GM18520 (cell line): ENCODE results near the gene S100A7.
"Not testable (repeated sequence)": the region's sequence is repeated elsewhere in the genome, so short reads cannot be mapped to it uniquely, and the experiment has no call there.

Source experiments
- ATAC-seq: cut with Tn5 transposase; IDR thresholded peaks from one replicate; pipeline ENCODE4 v1.9.1; 2021; ENCODE audit not compliant: unreplicated experiment

S100A7 gene

DNA sequence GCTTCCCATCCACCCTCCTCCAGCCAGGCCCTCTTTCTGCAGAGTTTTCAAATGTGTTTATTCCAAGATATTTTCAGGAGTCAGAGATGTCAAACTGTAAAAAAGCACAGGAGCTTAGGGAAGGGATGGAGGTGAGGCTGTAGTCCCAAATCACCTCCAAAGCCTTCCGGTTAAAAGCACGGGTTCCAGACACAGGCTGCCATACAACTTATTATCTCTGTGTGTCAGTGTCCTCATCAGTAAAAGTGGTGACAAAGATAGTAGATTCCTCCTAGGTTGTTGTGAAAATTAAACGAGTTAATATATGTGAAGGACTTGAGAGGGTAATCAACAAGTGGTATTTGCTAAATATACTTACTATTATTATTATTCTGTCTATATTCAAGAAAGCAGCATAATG is 29.0 kb downstream of the S100A7 start:
- ATAC-seq, result no peak

DNA sequence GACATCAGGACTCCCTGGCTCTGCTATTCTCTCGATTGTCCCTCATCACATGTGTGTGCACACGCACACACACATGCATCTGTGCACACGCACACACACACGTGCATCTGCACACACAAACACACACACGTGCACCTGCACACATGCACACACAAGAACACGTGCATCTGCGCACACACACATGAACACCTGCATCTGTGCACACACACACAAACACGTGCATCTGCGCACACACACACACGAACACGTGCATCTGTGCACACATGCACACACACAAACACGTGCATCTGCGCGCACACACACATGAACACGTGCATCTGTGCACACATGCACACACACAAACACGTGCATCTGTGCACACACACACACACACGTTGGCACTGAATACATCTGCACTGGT is 29.4 kb downstream of the S100A7 start:
- no peak for ATAC-seq

DNA sequence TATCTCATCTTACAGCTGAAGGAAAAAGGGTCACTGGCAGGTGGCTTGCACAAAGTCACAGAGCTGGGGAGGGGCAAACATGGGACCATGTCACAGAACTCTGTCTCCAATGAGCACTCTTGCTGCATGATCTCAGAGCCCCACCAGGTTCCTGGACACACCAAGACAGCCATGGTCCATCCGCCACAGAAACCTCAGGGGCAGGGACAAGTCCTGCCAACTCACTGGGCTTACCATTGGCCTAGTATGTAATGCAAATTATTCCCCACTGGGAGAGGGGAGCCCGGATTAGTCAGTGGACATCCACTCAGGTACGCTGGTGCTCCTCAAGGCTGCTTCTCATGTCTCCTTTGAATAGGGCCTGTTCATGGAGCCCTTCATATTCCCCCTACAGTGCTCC is 29.9 kb downstream of the S100A7 start:
- no peak for ATAC-seq

DNA sequence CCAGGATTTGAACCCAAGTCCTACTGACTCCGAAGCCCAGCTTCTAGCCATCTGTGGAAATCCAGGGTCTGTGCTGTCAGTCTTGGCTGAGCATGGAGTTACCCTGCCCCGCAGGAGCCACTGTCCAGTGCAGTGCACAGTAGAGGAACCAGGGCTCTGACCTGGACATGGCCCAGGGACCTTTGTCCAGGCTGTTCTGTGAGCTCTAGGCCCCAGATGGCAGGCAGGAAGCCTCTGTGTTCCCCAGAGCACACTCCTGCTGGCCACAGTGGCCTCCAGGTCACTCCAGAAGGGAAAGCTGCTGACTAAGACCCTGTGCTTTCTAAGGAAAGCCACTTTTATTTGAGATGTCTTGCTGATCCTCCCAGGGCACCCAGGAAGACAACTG is 30.3 kb downstream of the S100A7 start:
- no peak for ATAC-seq

DNA sequence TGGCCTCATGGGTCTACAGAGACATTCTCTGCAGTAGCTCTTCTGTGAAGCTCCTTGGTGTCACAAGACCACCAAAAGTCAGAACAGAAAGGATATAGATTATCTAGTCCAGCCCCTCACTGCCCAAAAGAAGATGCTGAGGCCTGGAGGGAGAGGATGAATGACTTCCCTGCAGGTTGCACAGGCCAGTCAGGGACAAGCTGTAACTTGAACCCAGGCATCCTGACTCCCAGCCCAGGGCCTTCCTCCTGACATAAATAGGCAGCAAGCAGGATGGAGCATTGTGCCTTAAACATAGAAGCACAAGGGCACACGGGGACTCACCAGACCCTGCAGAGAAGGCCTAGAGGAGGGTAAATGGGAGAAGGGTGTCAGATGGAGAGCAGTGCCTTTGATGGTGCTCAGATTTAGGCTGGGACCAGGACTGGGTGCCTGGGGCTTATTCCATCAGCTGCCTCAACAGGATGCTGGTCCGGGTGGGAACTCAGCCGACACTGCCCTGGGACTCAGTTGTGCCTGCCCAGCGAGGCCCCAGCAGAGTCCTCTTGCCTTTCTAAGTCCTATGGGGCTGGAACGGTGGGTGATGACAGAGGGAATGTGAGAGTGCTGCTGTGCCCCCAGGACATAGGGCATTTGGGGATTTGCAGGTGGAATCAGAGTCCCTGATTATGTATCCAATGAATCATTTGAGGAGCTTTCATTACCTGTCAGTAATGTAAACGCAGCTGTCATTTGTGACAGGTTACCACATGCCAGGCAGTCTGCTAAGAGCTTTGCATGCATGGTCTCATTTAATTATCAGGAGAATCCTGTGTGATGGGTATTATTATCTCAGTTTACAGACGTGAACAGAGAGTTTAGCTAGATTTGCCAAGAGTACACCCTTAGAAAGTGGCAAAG is 30.9 kb downstream of the S100A7 start:
- ATAC-seq, result no peak

DNA sequence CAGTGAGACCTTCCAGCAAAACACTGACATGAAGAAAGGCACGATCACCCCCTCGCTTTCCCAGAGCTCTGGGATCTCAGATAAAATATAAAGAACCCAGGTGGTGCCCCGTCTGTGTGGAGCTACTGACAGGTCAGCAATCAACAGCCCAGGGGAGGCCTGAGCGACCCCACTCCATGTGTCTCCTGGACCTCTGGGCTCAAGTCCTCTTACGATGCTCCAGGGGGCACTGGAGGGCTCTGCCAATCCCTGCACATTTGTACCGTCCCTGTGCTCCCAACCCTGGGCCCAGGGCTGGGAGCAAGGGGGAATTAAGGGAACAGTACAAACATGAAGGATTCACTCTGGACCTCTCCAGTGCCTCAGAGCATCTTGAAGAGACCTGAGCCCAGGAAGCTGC is 31.7 kb downstream of the S100A7 start:
- ATAC-seq, result no peak

DNA sequence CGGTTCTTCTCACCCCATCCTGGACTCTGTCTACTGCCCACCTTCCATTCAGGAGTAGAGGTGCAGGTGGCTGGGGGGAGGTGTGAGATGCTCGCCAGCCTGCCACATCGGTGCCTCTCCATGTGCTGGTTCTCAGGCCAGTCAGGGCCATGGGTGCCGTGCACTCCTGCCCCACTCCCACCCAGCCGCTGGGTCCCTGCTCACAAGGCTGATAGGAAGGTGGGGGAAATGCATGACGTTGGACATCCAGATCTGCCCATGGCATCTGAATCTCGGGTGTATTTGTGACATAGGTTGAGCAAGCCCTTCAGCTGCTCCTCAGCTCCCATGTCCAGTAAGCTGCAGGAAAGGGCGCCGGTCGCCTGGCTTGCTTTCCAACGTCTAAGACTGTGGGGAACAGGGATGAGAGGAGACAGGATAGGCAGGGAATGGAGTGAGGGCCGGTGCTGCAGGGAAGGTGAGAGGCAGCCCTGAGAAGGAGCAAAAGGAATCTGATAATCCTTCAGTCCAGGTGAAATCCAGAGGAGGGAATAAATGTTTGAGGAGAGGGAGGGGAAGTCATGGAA is 32.3 kb downstream of the S100A7 start:
- no peak for ATAC-seq

DNA sequence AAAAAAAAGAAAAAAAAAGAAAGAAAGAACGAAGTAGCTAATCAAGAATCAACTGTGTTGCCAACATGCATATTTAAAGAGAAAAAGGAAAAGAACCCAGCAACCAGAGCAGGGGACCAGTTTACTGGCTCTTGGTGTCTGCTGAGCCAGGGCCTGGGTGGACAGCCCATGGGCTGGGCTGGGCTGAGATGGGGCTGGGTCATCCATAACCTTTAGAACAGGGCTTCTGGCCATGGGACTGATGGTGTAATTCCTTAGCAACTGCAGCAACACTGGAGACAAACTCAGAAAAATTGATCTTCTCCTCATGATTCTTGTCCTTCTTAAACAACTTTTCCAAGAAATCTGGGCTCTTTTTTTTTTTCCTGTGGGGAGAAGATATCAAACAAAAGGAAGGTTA is 33.6 kb downstream of the S100A7 start:
- no peak for ATAC-seq

DNA sequence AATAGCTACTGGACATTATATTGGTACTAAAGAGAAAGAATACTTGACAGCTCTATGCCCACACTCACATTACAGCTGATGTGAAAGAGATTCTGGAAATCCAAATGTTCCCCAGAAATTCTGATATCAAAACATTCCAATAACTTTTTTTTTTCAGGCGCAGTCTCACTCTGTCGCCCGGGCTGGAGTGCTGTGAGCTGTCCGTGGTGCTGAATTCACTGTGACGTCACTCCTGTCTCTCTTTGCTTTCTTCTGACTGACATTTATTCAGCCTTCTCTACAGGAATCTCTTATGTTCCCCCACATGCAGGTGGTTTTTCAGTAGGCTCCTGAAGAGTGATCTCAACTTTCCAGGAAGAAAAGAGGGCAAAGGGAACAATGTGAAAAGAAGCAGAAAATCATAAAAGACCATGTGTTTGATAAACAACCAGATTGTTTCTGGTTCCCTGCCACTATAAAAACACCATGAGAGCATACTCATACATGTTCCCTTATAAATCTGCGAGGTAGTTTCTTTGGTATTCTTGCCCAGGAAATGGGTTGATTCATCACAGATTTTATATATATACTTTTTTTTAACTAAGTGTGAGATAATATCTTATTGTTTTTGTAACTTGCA is 37.9 kb downstream of the S100A7 start:
- ATAC-seq, result no peak

DNA sequence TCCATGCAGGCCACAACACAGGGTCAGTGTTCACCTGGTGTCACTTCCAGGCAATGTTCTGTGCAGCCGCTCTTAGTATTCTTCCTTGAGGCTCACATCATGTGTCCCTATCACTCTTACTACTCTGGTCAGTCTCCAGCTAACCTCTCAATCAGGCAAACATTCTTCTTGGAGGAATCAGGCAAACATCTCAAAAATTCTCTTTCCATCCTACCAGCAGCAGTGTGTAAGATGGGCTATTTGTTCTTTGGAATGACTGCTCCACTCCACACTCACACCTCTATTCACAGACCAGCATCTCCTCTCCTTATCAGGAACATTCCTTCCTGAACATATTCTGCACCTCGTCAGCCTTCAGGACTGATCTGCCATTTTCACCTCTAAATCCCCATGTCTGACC is 40.1 kb downstream of the S100A7 start:
- ATAC-seq, result no peak

DNA sequence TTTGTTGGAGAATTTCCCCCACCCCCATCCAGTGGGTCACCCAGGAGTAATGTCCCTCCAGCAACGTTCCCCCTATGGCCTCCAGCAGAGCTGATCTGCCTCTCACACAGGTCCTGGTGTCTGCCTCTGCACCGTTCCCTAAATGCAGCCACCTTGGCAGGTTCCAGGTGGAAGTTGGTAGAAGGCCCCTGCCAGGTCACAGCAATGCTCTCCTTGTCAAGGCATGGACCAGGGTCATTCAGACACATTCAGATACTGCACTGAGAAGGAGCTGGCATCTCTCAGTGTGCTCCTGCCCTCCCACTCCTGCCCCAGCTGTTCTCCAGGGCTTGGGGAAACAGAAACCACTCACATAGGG is 41.0 kb downstream of the S100A7 start:
- ATAC-seq, result not testable (repeated sequence)

DNA sequence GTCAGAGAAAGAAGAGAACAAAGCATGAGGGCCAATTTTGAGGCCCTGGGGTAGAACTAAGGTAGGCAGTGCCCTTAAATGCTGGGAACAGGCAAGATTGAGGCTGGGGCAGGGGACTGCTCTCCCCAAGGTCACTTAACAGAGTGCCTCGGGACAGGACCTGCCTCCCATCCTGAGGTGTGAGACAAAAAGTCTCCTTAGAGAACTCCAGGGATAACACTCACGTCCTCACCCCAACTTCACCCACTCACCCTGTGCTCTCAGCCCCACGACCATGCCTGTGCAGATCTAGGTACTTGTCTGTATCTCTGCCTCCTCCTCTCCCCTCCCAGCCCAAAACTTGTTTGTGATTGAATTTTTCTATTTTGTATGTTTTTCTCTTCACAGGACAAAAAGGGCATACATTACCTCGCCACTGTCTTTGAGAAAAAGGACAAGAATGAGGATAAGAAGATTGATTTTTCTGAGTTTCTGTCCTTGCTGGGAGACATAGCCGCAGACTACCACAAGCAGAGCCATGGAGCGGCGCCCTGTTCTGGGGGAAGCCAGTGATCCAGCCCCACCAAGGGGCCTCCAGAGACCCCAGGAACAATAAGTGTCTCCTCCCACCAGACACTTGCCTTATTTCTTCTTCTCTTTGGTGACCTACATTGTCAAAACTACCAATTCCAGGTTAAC is 41.6 kb downstream of the S100A7 start:
- ATAC-seq, result not testable (repeated sequence)

DNA sequence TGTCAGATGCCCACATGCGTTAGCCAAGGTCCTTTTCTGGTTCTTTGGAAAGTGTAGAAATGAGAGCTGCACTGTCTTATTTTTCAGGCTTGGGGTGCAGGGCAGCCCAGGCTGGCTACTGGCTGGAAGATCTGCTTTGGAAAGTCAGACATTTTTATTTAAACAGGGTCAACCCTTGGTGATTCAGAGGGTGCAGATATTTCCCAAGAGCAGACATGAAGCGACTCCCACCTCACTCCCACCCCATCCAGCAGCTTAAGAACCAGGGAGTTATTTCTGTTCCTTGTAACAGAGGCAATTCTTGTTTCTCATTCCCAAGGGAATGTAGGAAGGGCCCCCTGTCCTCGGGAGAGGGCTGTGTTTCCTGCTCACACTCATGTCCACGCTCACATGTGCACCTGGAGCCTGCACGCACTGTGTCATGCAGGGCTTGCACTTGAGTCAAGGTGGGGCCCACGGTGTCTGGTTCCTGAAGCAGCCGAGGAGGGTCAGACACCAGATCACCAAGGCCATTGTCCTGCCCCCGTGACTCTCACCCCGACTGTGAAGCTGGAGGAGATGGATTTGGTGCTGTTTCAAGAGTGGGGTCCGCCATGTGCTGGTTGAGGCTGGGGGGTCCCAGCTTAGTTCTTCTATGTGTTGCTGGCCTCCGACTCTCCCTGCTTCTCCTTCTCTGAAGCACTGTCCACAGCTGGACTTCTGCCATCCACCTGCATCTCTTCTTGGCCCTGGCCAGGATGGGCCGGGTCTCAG is 43.1 kb downstream of the S100A7 start:
- ATAC-seq, result no peak

DNA sequence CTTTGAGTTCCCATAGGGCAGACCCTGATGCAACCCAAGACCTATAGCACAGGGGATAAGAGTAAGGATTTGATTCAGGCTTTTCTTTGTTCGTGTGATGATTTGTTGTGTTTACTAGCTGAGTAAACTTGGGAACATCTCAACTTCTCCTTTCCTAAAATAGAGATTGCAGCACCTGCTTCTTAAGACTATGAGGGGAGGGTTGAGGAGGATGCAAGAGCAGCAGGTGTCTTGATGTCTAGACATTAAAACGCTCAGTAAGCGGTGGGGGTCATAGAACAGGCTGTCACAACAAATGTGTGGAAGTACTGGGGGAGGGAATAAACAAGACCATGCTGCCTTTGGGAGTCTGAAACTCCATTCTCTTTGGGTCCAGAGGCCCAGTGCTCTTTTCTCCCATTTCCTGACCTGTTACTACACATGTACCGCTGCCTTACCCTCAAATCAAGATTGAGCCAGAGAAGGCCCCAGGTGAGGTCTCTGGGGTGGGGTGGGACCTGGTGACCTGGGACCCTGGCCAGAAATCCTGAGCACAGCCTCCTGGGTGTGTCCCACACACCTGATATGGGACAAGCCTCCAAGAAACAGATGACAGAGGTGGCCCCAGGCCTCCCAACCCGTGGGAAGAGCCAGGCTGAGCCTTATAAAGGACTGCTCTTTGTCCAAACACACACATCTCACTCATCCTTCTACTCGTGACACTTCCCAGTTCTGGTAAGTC is 44.4 kb downstream of the S100A7 start, which contains the start of gene S100A7A:
Gene S100A7A (plus strand): TSS at position 671 of the 721 bp plus-strand sequence. CDS start 1,563 bp downstream, outside the sequence.
- no peak for ATAC-seq

DNA sequence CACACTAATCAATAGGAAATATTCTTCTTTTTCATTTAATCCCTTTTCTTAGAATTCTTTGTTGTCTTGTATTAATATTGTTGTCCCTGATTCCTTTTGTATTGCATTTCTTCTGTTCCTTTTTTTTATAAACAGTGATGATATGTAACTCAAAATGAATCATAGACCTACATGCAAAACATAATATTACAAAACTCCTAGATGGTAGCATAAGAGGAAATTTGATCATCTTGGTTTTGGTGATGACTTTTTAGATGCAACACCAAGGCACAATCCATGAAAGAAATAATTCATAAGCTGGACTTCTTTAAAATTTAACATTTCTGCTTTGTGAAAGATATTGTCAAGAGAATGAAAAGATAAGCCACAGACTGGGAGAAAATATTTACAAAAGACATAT is 46.5 kb downstream of the S100A7 start:
- ATAC-seq, result not testable (repeated sequence)
